HG02943 (cell line): ENCODE data around the gene PLSCR4.
"Not testable (repeated sequence)": the region's sequence is repeated elsewhere in the genome, so short reads cannot be mapped to it uniquely, and the experiment has no call there.

Source experiments
- ATAC-seq: cut with Tn5 transposase; IDR thresholded peaks from one replicate; pipeline ENCODE4 v1.9.1; 2021; ENCODE audit warnings: mild to moderate bottlenecking, low read depth, moderate library complexity; ENCODE audit not compliant: unreplicated experiment

Gene PLSCR4

GRCh38 chr3:146250449-146251382 is at the start of gene PLSCR4:
TSS of gene PLSCR4 (minus strand) at chr3:146251105. CDS start at chr3:146222071, 29,034 bp downstream.
- ATAC-seq, result no peak

- not testable (repeated sequence) for ATAC-seq
Observed at GRCh38 chr3:146293401-146293800, 42.5 kb upstream of the PLSCR4 start.

- no peak for ATAC-seq
Observed at GRCh38 chr3:146283781-146284445, 33.0 kb upstream of the PLSCR4 start.

- ATAC-seq, result no peak
Observed at GRCh38 chr3:146280864-146281263, 30.0 kb upstream of the PLSCR4 start.

DNA sequence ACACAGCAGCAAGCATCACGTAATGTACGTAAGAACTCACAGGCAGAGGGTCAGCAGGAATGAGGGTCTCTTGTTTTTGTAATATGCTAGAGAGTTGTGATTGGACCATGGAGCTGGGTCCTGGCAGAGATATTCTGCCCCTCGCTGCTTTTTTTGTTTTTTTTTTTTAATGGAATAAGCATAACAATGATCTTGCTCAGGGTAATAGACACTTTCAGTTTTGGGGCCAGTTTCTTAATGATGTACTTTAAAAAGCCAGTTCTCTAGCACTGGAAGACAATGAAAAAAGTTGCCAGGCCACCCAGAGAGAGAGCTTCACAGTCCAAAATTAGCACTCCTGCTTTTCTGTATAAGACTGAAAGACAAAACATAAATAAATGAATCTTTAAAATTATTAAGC is 29.0 kb upstream of the PLSCR4 start:
- no peak for ATAC-seq

- no peak for ATAC-seq
Observed at GRCh38 chr3:146279013-146279412, 28.1 kb upstream of the PLSCR4 start.

GRCh38 chr3:146277953-146278631 is 27.2 kb upstream of the PLSCR4 start:
- no peak for ATAC-seq

GRCh38 chr3:146275476-146275875 is 24.6 kb upstream of the PLSCR4 start:
- no peak for ATAC-seq

DNA sequence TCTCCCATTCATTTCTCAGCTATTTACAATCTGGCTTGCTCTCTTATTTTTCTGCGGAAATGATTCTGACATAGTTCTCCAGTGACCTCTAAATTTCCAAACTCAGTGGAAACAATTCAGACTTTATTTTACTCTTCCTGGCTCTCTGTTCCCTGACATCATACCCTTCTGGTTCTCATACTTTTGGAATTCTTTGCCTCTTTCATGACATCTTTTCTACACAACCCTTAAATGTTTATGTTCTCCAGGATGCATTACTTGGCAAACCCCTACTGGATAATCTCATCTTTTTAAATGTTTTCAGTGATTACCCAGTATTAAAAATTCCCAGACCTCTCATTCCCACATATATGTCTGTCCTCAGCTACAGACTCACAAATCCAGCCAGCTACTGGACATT is 23.9 kb upstream of the PLSCR4 start:
- no peak for ATAC-seq

DNA sequence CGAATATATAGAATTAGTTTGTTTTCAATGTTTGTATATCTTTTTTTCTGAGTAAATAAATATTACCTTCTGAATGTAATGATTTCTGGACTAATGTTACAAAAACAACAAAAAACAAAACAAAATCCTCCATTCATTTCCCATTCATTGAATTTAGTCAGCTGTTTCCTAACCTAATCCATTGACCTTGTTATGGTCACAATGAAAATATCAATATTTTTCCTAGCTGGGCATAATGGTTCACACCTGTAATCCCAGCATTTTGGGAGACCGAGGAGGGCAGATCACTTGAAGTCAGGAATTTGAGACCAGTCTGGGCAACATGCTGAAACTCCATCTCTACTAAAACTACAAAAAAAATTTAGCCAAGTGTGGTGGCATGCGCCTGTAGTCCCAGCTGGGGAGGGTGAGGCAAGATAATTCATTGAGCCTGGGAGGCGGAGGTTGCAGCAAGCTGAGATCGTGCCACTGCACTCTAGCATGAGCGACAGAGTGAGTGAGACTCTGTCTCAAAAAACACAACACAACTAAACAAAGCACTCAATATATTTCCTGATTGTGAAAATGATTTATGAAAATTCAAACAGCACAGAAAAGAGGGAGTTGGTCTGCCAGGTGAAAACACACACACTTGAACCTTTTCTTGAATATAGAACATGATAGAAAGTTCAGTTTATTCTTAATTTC is 23.0 kb upstream of the PLSCR4 start:
- ATAC-seq, result no peak

- ATAC-seq, result no peak
Observed at GRCh38 chr3:146271180-146271579, 20.3 kb upstream of the PLSCR4 start.

DNA sequence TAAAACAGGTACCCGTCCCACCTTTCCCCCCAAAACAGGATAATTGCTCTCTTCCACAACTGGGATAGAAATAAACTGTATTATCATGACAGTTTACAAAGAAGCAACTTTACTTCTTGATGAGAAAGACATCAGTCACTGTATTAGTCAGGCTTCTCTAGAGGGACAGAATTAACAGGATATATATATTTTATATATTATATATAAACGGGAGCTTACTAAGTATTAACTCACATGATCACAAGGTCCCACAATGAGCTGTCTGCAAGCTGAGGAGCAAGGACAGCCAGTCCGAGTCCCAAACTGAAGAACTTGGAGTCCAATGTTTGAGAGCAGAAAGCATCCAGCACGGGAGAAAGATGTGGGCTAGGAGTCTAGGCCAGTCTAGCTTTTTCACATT is 18.4 kb upstream of the PLSCR4 start:
- ATAC-seq, result no peak

GRCh38 chr3:146268535-146269219 is 17.8 kb upstream of the PLSCR4 start:
- no peak for ATAC-seq

GRCh38 chr3:146265720-146266119 is 14.8 kb upstream of the PLSCR4 start:
- no peak for ATAC-seq

DNA sequence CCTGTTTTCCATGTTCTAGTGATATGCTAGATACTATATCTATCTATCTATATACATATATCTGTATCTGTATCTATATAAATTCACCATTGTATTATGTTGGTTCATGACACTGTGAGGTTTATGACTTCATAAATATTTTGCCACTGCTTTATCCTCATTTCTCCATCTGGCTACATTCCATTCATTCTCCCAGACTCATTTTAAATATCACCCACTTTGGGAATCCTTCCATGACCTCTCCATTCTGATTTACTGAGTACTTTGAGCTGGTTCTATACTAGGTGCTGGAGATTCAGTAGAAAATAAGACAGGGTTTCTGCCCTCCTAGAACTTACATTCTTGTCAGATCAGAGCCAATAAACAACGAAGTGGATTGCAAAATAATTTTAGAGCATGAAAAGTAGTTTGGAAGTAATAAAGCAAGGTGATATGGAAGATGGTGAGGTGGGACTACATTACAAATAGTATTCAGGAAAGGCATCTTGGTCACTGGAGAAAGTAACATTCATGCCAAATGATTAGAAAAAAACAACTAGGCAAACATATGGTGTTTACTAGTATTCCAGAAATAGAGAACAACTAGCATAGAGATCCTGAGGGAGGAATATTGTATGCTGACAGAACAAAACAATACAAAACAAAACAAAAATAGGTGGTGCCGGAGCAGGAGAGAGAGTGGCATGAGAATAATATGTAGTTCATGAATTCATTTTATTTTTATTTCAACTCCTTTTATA is 11.6 kb upstream of the PLSCR4 start:
- ATAC-seq, result no peak

GRCh38 chr3:146259880-146260589 is 9.1 kb upstream of the PLSCR4 start:
- ATAC-seq, result no peak

DNA sequence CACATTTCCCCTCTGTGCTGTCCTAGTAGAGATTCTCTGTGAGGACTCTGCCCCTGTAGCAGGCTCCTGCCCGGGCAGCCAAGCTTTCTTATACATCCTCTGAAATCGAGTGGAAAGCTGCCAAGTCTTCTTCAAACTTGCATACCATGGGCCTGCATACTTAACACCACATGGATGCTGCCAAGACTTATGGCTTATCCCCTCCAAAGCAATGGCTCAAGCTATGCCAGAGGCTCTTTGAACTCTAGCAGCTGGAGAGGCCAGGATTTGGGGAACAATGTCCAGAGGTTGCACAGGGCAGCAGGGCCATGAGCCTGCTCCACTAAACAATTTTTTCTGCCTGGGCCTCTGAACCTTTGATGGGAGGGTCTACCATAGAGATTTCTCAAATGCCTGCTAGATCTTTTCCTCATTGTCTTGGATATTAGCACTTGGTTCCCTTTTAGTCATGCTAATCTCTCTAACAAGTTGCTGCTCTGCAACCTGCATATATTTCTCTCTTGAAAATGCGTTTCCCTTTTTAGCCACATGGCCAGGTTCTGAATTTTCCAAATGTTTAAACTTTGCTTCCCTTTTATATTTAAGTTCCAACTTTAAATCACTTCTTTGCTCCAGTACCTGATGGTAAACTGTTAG is 6.1 kb upstream of the PLSCR4 start:
- no peak for ATAC-seq

GRCh38 chr3:146252445-146252844 is 1.5 kb upstream of the PLSCR4 start:
- not testable (repeated sequence) for ATAC-seq
